Measurements from ENCODE around the gene STIL.

STIL gene

GRCh38 chr1:47223174-47223920 lies 90.6 kb downstream of the STIL start:
- TF ChIP-seq REST (IDR thresholded peaks at IDR 0.05; ENCODE audit: low read depth), result no peak

GRCh38 chr1:47222476-47222875 lies 91.5 kb downstream of the STIL start:
- TF ChIP-seq CEBPB (IDR thresholded peaks at IDR 0.05) (no peak), REST (IDR thresholded peaks at IDR 0.05; ENCODE audit: low read depth) (no peak), TEAD4 (IDR thresholded peaks at IDR 0.05) (no peak), TCF12 (IDR thresholded peaks at IDR 0.05; ENCODE audit: low read depth) (no peak), MAX (IDR thresholded peaks at IDR 0.05) (no peak), CREB1 (IDR thresholded peaks at IDR 0.05; ENCODE audit: low read depth) (no peak), YY1 (IDR thresholded peaks at IDR 0.05; ENCODE audit: low read depth) (no peak), NFIC (IDR thresholded peaks at IDR 0.05) (no peak), TAF1 (IDR thresholded peaks at IDR 0.05; ENCODE audit: low read depth) (no peak), USF1 (IDR thresholded peaks at IDR 0.05) (no peak), ZBTB7A (IDR thresholded peaks at IDR 0.05; ENCODE audit: low read depth) (no peak), RAD21 (IDR thresholded peaks at IDR 0.05; ENCODE audit: low read depth) (no peak), FOXM1 (IDR thresholded peaks at IDR 0.05; ENCODE audit: borderline replicate concordance, low read depth) (no peak), EP300 (IDR thresholded peaks at IDR 0.05; ENCODE audit: borderline replicate concordance) (no peak)

DNA sequence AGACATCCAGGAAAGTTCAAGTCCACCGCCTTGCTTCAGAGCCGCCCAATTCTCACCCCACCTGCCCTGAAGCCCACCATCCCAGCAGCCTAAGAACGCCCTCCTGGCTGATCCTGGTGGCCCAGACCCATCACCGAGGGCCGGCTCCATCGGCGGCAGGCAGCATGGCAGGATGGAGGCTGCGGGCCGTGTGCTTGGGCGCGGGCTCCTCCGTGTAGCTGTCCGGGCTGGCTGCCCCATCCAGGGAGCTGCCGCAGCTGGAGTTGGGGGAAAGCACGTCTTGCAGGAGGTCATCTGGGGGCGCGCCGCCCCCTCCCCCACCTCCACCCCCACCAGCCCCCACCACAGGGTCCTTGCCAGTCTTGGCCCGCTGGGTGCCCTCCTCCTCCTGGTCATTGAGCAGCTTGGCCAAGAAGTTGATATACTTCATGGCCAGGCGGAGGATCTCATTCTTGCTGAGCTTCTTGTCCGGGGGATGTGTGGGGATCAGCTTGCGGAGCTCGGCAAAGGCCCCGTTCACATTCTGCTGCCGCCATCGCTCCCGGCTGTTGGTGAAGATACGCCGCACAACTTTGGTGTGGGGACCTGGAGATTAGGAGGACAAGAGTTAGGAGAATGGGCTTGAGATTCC lies 94.2 kb downstream of the STIL start:
- no peak for TF ChIP-seq REST (IDR thresholded peaks at IDR 0.05; ENCODE audit: low read depth)
- TF ChIP-seq EP300 (IDR thresholded peaks at IDR 0.05; ENCODE audit: borderline replicate concordance), result no peak
- no peak for TF ChIP-seq YY1 (IDR thresholded peaks at IDR 0.05; ENCODE audit: low read depth)
- no peak for TF ChIP-seq NFIC (IDR thresholded peaks at IDR 0.05)
- no peak for TF ChIP-seq TEAD4 (IDR thresholded peaks at IDR 0.05)
- TF ChIP-seq TAF1 (IDR thresholded peaks at IDR 0.05; ENCODE audit: low read depth), result no peak
- TF ChIP-seq ZBTB7A (IDR thresholded peaks at IDR 0.05; ENCODE audit: low read depth), result no peak
- TF ChIP-seq TCF12 (IDR thresholded peaks at IDR 0.05; ENCODE audit: low read depth), result no peak
- no peak for TF ChIP-seq FOXM1 (IDR thresholded peaks at IDR 0.05; ENCODE audit: borderline replicate concordance, low read depth)
- no peak for TF ChIP-seq MAX (IDR thresholded peaks at IDR 0.05)
- no peak for TF ChIP-seq CEBPB (IDR thresholded peaks at IDR 0.05)
- TF ChIP-seq RAD21 (IDR thresholded peaks at IDR 0.05; ENCODE audit: low read depth), result no peak
- TF ChIP-seq CREB1 (IDR thresholded peaks at IDR 0.05; ENCODE audit: low read depth), result no peak
- no peak for TF ChIP-seq EGR1 (IDR thresholded peaks at IDR 0.05)
- TF ChIP-seq USF1 (IDR thresholded peaks at IDR 0.05), result no peak

DNA sequence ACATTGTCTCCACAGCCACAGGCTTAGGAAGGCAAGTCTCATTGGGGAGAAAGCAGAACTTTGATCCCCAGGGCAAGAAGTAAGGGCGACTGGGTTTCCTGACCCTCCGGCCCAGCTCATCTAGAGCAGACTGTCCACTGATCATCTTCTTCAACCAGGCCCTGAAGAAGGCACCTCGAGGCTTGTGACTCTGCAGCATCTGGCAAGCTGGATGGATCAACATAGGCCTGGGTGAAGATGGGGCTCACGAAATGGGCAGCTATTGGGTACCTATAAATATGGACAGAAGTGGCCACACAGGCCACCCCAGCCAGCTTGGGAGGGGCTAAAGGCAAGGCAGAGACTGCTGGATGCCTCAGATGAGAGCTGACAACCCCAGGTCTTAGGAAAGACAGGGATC lies 94.9 kb downstream of the STIL start:
- no peak for TF ChIP-seq TEAD4 (IDR thresholded peaks at IDR 0.05)
- TF ChIP-seq RAD21 (IDR thresholded peaks at IDR 0.05; ENCODE audit: low read depth), result no peak
- TF ChIP-seq CEBPB (IDR thresholded peaks at IDR 0.05), result no peak
- no peak for TF ChIP-seq FOXM1 (IDR thresholded peaks at IDR 0.05; ENCODE audit: borderline replicate concordance, low read depth)
- no peak for TF ChIP-seq REST (IDR thresholded peaks at IDR 0.05; ENCODE audit: low read depth)
- no peak for TF ChIP-seq NFIC (IDR thresholded peaks at IDR 0.05)
- no peak for TF ChIP-seq YY1 (IDR thresholded peaks at IDR 0.05; ENCODE audit: low read depth)
- TF ChIP-seq TCF12 (IDR thresholded peaks at IDR 0.05; ENCODE audit: low read depth), result no peak
- TF ChIP-seq USF1 (IDR thresholded peaks at IDR 0.05), result no peak
